ENCODE results near the gene PCNX2.

The PCNX2 gene

GRCh38 chr1:233295237-233295974 is at the start of gene PCNX2:
TSS of gene PCNX2 (minus strand) at chr1:233295725. CDS start at chr1:233295478, 247 bp downstream.
- no peak for DNase-seq

- no peak for DNase-seq
Observed at GRCh38 chr1:233343262-233343661, 47.7 kb upstream of the PCNX2 start.

GRCh38 chr1:233342086-233342485 is 46.6 kb upstream of the PCNX2 start:
- DNase-seq: no peak

- no peak for DNase-seq
Observed at GRCh38 chr1:233340966-233341516, 45.5 kb upstream of the PCNX2 start.

GRCh38 chr1:233340031-233340555 is 44.6 kb upstream of the PCNX2 start:
- no peak for DNase-seq

GRCh38 chr1:233338102-233338501 is 42.6 kb upstream of the PCNX2 start:
- DNase-seq: no peak

GRCh38 chr1:233337505-233337904 is 42.0 kb upstream of the PCNX2 start:
- no peak for DNase-seq

- DNase-seq: no peak
Observed at GRCh38 chr1:233336554-233337456, 41.3 kb upstream of the PCNX2 start.

- no peak for DNase-seq
Observed at GRCh38 chr1:233334092-233334491, 38.6 kb upstream of the PCNX2 start.

- no peak for DNase-seq
Observed at GRCh38 chr1:233333086-233333485, 37.6 kb upstream of the PCNX2 start.

- no peak for DNase-seq
Observed at GRCh38 chr1:233331676-233332519, 36.4 kb upstream of the PCNX2 start.

GRCh38 chr1:233328142-233328921 is 32.8 kb upstream of the PCNX2 start:
- DNase-seq: no peak

- DNase-seq: no peak
Observed at GRCh38 chr1:233327651-233328141, 32.2 kb upstream of the PCNX2 start, which contains the start of gene MAP3K21. TSS of gene MAP3K21 (plus strand) at chr1:233327724. CDS start at chr1:233328029, 305 bp downstream.

- DNase-seq: peak; percentile 79
Observed at GRCh38 chr1:233326811-233327650, 31.5 kb upstream of the PCNX2 start.

- no peak for DNase-seq
Observed at GRCh38 chr1:233326319-233326718, 30.8 kb upstream of the PCNX2 start.

- DNase-seq: no peak
Observed at GRCh38 chr1:233323718-233324117, 28.2 kb upstream of the PCNX2 start.

GRCh38 chr1:233320023-233320422 is 24.5 kb upstream of the PCNX2 start:
- no peak for DNase-seq

GRCh38 chr1:233319272-233319671 is 23.7 kb upstream of the PCNX2 start:
- DNase-seq: no peak

GRCh38 chr1:233316473-233316872 is 20.9 kb upstream of the PCNX2 start:
- DNase-seq: no peak

GRCh38 chr1:233315718-233316301 is 20.3 kb upstream of the PCNX2 start:
- DNase-seq: no peak
